GM12874 (cell line): ENCODE data around the gene POLD4.

ENCODE experiments used
- TF ChIP-seq, protein P1 (sequence below): IDR thresholded peaks from 2 replicates; pipeline ENCODE4 v1.5.1; 2011; ENCODE audit warnings: low read depth, mild to moderate bottlenecking, control low read depth, low read length, moderate library complexity; ENCODE audit not compliant: insufficient read depth

POLD4 gene

DNA sequence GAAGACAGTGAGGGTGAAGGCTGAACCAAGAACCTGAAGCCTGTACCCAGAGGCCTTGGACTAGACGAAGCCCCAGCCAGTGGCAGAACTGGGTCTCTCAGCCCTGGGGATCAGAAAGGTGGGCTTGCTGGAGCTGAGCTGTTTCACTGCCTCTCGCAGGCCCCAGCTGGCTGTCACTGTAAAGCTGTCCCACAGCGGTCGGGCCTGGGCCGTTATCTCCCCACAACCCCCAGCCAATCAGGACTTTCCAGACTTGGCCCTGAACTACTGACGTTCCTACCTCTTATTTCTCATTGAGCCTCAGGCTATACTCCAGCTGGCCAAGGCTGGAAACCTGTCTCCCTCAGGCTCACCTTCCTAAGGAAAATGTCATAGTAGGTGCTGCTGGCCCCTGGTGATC lies 44.2 kb upstream of the POLD4 start:
- TF ChIP-seq, protein P1, sequence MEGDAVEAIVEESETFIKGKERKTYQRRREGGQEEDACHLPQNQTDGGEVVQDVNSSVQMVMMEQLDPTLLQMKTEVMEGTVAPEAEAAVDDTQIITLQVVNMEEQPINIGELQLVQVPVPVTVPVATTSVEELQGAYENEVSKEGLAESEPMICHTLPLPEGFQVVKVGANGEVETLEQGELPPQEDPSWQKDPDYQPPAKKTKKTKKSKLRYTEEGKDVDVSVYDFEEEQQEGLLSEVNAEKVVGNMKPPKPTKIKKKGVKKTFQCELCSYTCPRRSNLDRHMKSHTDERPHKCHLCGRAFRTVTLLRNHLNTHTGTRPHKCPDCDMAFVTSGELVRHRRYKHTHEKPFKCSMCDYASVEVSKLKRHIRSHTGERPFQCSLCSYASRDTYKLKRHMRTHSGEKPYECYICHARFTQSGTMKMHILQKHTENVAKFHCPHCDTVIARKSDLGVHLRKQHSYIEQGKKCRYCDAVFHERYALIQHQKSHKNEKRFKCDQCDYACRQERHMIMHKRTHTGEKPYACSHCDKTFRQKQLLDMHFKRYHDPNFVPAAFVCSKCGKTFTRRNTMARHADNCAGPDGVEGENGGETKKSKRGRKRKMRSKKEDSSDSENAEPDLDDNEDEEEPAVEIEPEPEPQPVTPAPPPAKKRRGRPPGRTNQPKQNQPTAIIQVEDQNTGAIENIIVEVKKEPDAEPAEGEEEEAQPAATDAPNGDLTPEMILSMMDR = no peak

DNA sequence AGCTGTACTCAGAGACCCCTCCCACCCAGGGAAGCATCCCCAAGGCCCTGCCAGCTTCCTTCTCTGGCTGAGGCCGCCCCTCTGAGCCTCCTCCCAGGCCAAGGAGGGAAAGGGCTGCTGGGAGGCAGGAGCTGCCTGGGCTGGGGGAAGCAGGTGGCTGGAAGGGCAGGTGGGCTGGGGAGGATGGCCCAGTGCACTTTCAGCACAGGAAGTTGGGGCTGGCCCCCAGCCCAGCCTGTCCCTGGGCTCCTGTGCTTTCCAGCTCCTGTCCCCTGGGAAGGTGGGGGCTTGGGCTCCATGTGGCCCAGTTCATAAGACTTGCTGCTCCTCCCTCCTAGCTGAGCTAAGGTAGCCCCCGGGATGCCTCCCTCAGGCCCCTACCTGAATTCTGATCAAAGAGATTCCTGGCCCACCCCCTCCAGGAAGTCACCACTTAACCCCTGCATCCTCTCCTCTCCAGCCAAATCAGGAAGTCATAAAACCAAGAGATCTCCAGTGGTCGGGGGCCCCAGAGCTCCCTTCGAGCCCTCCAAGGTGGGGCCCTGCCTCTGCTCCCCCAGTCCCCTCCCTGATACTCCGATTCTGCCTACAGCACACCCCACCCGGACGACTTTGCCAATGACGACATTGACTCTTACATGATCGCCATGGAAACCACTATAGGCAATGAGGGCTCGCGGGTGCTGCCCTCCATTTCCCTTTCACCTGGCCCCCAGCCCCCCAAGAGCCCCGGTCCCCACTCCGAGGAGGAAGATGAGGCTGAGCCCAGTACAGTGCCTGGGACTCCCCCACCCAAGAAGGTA lies 43.4 kb upstream of the POLD4 start:
- TF ChIP-seq, protein P1 = no peak

DNA sequence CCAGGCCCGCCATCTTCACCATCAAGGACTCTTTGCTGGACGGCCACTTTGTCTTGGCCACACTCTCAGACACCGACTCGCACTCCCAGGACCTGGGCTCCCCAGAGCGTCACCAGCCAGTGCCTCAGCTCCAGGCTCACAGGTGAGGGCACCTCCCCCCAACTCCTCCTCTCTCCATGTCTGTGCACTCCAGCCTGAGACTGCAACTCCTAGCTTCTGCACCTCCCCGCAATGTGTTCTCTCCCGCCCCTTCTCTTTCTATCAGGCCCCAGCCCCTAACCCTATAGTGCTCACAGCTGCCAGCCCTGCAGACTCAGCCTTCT lies 42.9 kb upstream of the POLD4 start:
- TF ChIP-seq, protein P1 = no peak

DNA sequence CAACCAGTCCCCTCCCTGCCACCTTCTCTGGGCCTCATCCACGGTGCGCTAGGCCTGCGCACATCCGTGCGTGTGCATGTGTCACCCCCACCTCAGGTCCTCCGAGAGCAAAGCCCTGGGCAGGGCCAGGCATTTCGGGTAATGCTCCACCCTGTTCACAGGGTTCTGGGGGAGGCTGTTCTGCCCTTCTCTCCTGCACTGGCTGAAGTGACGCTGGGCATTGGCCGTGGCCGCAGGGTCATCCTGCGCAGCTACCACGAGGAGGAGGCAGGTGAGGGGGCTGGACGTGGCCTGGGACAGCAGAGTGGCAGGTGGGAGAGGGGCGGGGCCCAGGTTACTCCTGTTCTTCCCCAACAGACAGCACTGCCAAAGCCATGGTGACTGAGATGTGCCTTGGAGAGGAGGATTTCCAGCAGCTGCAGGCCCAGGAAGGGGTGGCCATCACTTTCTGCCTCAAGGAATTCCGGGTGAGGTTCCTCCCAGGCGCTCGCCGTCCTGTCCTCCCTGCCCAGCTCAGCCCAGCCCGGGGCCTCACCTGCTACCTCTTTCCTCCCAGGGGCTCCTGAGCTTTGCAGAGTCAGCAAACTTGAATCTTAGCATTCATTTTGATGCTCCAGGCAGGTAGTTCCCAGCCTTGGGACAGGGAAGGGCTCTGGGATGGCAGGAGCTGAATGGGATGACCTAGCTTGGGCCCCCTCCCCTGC lies 42.4 kb upstream of the POLD4 start:
- TF ChIP-seq, protein P1 = no peak

DNA sequence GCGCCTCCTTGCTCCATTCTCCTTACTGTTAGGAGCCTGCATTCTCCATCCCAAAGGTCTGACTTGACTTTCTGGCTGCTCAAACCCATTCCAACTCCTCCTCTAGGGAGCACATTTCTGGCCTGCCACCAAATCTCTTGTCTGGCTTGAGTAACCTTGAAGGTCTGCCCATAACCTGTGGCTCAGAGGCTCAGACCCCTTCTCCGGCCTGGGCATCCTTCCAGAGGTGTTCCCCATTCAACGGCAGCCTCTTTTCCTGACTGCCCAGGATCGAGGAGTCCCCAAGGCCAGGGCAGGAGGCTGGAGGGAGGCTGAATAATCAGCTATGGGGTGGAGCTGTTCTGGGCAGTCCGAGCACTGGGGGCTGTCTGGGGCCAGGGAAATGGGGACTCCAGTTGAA lies 40.6 kb upstream of the POLD4 start:
- TF ChIP-seq, protein P1 = no peak

DNA sequence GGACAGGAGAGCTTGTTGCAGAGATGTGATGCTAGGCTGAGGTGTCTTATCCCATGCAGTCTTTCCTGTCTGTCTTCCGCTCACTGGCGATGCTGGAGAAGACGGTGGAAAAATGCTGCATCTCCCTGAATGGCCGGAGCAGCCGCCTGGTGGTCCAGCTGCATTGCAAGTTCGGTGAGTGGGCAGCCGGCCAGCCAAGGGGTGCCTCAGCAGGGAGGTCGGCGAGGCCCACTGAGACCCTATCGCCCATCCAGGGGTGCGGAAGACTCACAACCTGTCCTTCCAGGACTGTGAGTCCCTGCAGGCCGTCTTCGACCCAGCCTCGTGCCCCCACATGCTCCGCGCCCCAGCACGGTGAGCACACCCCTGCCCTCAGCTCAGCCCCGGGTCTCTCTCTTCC lies 40.1 kb upstream of the POLD4 start:
- TF ChIP-seq, protein P1 = no peak

DNA sequence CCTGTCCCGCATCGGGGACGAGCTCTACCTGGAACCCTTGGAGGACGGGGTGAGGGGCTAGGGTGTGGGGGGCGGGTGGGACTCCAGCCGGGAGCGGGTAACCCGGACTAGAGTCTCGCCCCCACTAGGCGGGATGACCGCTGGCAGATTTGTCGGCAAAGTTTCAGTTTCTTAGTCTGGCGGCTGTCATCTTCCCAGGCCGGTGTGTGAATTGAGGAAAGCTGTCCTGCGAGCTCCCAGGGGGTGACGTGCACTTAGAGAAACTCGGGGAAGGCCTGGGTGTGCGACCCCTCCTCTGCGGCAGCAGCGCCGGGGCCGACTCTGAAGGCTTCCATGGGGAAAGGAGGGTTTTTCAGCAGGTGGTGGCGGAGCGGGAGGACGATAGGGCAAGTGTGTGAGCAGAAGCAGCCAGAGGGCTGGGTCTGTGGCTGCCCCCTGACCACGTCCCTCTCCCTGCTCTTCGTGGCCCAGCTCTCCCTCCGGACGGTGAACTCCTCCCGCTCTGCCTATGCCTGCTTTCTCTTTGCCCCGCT lies 38.9 kb upstream of the POLD4 start:
- TF ChIP-seq, protein P1 = no peak
